ENCODE measurements around the gene VENTX.
"Not testable (repeated sequence)": the region's sequence is repeated elsewhere in the genome, so short reads cannot be mapped to it uniquely, and the experiment has no call there.

VENTX gene

DNA sequence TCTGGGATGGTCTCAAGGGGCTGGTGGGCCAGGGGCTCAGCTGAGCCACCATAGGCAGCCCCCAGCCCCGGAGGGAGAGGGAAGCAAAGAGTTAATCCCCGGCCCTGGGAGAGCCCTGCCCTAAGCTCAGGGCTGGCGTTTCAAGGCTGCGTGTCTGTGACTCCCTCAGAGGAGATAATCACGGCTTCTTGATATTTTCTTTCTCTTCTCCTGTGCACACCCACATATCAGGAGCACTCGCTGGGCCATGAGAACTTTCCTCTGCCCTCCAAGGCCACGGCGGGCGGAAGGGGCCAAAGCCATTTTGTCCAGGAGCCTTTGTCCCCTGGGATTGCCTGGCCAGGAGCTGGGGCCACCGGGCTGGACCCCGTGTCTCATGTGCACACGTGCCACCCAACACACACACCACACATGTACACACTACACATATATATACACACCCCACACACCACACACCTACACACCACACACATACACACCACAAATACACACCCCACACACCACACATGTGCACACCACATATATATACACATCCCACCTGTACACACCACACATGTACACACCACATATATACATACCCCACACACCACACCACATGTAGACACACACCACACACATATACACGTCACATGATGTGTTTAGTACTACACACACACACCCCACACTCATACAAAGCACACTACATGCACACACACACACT lies 16.9 kb downstream of the VENTX start:
- DNase-seq (ENCODE audit: low spot score): no peak

DNA sequence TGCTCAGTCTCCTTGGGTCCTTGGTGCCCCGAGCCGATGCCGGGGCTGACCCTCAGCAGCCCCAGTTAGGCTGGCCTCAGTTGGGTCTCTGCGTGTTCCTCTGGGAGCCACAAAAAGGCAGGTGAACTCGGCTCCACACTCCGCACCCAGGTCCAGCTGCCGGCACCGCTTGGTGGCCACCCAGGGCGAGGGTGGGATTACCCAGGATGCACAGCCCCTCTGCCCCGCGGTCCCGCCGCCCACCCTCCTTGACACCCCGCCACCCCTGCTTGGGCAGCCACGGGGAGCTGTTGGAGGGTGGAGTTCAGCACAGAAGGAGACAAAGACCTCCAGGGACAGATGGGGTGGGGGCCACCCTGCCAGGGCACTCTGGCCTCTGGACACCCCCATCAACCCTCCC lies 17.7 kb downstream of the VENTX start:
- DNase-seq (ENCODE audit: low spot score): no peak

DNA sequence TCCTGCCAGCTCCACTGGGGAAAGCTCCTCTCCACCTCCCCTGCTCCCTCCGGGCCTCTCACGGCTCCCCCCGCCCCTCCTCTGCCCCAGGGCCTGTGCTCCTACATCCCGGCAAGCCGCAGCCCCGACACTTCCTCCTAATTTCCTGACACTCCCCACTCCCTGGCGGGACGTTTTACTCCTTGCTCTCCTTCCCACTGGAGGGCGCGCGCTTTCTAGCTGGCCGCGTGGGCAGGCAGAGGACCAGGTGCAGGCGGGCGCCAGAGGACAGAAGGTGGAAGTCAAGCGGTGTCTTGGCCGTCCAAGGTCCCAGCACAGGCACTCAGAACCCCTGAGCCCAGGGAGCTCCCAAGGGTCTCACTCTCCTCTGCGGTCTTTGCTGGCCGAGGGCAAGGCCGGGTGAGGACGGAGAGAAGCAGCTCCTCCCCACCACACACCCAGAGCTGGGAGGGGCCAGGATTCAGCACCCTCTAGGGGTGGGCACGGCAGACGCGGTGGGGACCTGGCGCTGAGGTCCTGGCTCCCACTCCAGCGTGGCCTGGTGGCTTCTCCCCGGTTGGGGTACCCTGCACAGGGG lies 19.9 kb downstream of the VENTX start:
- peak; percentile 34 for DNase-seq (ENCODE audit: low spot score)

DNA sequence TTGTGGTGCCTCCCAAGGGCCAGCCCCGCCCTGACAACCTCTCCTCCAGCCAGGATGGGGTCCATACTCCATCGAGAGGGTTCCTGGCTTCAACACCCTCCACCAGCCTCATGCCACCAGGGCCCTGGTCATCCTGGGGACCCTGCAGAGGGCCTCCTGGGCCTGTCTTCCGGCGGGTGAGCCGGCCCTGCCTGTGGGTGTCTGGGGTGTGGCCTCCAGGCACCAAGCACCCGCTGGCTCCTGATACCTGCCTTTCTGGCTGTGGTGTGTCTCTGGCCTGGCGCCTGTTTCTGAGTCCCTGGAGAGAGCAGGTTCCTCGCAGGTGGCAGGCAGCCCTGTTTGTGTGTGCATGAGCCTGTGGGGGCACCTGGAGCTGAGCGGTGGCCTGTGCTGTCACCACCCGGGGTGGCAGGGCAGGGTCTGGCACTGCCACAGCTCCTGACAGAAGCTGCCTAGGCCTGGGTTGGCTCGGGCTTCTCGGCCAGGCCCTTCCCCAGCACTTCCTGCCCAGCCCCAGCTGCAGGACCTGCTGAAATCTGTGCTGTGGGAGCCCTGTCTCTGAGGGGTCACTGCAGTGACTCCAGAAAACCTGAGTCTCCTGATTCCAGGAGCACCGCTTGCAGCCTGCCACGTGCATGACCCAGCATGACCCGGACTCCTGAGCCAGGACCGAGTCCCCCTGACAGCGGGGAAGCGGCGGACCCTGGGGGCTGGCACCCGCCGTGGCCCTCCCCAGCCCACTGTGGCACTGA lies 20.6 kb downstream of the VENTX start:
- DNase-seq (ENCODE audit: low spot score): no peak

DNA sequence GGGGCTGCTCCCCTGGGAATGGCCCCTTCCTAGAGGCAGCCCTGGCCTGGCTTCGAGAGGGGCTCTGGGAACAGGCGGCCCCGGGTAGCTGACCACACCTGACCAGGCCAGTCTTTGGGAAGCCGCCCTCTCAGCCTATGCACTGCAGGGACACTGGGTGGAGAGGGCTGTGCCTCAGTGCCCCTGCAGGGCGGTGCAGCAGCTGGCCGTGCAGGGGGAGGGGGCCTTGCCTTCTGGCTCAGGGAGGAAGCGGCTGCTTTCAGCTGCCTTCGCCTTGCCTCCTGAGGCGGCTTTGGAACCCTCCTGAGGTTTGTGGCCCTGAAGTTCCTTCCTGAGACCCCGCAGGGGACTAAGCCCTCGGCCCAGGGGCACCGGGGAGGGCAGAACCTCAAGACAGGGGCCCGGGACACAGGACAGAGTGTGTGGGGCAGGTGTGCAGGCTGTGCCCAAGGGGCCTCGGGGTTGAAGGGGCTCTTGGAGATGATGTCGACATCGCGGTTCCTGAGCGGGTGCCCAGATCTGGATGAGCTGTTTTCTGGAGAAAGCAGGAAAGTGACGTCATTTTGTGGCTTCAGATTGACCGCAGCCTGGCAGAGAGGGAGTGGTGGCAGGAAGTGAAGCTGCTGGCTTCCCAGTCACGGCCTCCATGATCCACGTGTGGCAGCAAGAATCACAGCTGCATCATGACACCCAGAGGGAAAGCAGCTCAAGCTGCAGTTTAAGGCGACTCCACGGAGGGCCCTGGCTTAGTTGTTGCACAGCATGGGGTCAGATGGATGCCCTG lies 21.4 kb downstream of the VENTX start:
- no peak for DNase-seq (ENCODE audit: low spot score)

DNA sequence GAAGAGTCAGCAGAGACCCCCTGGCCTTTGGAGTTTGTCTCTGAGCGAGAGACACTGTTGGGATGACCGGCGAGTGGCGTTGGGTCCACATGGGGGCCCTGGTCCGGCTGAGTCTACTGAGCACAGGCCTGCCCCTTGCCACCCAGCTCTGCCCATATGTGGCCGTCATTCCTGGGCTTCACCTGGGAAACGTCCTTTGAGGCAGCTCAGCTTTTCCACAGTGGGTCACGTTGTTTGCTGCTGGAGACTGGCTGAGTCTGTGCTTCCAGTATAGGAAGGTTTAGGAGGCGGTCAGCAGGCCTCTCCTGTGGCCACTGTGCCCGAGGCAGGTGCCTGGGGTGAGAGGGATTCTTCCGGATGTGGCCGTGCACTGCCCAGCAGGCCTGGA lies 21.9 kb downstream of the VENTX start:
- DNase-seq (ENCODE audit: low spot score): no peak

DNA sequence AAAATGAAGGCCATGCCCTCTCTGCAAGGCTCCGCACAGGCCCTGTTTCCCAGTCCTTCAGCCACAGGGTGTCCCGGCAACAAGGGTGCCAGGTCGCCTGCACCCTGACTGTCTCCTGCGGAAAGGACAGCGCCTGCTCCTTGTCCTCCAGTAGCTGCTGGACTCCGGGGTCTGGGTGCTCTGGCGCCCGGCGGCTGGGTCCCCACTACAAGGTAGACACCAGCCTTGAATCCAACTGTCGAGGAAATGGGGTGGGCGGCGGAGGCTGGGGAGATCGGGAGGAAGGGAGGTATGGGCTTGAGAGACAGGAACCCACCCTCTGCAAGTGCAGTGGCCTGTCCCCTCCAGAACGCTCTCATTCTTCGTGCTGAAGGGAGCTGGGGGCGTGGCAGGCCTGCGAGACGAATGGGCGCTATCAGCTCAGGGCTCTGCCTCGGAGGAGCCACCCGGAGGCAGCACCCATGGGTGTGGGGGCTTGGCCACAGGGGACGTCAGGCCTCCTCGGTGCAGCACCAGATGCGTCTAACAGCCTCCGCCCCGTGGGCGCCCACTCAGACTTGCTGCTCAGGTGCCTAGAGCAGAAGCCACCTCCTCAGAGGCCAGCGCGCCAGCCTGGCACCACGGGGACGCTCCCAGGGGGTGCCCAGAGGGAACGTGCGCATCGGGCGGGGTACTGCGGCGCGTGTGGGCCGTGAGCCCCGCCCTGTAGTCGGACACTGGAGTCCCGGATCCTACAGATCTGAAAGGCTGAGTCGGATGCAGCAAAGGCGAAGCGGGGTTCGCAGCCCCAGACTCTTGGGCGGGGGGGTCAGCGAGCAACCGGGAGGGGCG lies 23.5 kb downstream of the VENTX start:
- no peak for DNase-seq (ENCODE audit: low spot score)

DNA sequence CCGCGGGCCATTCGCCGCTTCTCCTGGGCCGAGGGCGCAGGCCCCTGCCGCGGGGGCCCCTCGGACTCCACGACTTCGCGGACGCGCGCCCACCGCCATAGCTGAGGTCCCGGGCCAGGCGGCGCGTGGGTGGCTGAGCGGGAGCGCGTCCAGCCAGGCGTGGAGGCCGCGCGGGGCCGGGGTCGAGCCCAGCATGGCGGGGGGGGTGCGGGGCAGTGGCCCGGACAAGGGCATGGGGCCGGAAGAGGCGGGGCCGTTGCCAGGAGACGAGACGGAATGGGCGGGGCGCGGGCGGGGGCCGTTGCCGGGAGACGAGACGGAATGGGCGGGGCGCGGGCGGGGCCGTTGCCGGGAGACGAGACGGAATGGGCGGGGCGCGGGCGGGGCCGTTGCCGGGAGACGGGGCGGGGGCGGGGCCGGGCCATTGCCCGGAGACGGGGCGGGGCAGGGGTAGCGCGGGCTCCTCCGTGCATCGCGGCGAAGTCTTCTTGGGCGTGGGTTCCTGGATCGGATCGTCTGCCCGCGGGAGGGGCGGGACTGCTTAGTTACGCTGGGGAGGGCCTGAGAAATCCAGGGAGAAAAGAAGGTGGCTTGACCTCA lies 24.2 kb downstream of the VENTX start:
- DNase-seq (ENCODE audit: low spot score): peak; percentile 50

DNA sequence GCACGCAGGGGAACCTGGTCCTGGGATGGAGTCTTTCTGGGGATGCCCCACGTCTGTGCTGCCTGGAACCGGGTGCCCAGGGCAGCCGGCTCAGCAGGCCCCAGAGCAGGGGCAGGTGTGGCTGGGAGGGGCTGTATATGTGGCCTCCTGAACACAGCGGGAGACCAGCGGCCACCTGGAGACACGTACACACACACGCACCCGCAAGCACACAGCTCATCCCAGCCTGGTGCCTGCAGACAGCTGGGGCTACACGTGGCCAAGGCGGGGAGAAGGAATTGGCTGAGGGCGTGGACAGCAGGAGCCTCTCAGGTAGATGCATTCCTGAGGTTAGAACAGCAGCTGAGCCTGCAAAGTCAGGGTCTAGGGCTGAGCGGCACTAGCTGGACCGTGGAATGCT lies 25.0 kb downstream of the VENTX start:
- no peak for DNase-seq (ENCODE audit: low spot score)

DNA sequence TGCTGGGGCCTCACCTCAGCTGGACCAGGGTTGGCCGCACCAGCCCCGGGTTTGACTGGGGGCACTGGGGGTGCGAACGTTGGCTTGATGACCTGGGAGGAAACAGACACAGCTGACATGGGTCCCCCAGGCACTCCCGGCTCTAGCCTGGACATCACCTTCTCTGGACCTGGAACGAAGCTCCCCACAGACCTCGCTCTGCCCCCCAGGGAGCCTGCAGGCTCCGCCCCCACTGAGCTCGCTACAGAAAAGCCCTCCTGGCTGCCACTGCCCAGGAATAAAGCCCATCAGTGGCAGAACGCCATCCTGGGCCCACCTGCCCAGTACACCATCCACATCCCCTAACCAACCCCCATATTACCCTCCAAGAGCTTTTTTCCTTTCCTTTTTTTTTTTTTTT lies 26.0 kb downstream of the VENTX start:
- DNase-seq (ENCODE audit: low spot score): no peak

DNA sequence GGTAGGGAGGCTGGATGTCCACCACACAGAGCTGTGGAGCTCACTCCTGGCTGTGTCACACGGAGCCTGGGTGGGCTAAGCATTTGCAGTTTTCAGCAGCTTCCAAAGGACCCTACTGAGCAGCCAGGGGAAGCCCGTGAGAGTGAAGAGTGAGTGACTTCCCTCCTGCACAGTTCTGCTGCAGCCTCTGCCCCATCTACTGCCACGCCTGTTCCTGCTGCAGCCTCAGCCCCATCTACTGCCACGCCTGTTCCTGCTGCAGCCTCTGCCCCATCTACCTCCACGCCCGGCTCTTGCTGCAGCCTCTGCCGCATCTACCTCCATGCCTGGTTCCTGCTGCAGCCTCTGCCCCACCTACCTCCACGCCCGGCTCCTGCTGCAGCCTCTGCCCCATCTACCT lies 26.8 kb downstream of the VENTX start:
- DNase-seq (ENCODE audit: low spot score): no peak

DNA sequence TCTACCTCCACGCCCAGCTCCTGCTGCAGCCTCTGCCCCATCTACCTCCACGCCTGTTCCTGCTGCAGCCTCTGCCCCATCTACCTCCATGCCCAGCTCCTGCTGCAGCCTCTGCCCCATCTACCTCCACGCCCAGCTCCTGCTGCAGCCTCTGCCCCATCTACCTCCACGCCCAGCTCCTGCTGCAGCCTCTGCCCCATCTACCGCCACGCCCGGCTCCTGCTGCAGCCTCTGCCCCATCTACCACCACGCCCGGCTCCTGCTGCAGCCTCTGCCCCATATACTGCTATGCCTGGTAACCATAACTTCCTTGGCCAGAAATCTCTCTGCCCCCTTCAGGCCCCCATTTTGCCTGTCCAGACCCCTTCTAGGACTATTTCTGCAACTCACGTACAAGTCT lies 27.4 kb downstream of the VENTX start:
- DNase-seq (ENCODE audit: low spot score): not testable (repeated sequence)

DNA sequence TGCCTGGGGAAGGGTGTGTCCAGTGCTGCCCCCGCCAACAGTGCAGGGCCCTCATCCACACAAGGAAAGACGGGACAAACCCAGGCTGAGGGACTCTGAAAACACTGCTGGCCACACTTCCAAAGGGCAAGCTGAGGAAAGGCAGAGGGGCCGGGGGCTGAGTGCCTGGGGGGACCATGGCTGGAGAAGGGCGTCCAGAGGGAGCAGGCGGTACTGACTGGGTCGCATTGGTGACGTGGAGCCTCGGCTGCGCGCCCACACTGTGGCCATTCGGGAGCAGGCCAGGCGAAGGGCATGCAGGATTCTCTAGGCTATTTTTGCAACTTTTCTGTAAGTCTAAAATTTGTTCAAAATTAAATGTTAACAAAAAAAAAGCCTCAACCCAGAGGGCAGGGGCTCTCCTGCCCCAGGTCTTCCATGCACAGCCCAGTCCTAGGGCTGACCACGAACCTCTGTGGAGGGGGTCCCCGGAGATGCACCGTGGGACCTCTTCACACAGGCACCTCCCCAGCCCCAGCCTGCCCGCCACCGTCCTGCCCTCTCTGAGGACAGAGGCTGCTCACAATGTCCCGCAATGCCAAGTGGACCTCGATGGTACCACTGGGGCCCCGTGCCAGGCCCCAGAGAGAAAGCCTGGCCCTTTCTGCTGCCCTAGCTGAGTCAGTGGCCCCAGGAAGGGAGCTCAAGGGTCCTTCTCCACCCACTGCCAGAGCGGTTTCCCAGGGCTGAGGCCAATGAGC lies 28.6 kb downstream of the VENTX start:
- DNase-seq (ENCODE audit: low spot score): no peak

DNA sequence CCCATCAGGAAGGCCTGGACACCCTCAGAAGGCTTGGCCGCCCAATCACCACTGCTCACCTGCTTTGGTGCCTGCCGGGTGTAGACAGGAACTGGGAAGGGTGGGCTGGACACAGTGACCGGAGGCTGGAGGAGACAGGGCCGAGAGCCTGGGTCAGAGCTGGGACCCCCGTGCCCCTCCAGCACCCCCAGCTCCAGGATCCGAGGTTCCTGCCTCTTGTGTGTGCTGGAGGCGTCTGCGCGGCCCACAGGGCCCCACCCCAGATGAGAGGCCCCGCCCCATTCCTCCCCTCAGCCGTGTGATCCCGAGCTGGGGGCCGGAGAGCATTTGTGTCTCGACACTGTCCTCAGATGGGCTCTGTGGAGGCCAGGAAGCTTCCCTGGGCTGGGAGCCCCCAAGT lies 29.6 kb downstream of the VENTX start:
- no peak for DNase-seq (ENCODE audit: low spot score)

DNA sequence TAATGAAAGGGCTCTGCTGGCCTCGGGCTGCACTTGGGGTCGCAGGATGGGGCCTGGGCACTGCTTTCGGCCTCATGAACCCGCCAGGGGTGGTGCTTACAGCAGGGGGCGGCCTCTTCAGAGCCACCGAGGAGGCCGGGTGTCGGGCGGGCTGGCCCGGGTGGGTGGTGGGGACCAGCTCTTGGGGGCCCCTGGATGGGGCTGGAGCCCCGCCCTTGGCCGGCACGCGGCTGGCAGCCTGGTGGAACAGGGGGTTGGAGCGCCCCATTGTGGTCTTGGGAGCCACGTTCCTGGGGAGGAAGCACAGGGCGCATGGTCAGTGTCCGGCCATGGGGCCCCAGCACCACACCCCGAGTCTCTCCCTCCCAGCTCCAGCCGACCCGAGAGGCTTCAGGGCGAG lies 30.2 kb downstream of the VENTX start:
- DNase-seq (ENCODE audit: low spot score): no peak

DNA sequence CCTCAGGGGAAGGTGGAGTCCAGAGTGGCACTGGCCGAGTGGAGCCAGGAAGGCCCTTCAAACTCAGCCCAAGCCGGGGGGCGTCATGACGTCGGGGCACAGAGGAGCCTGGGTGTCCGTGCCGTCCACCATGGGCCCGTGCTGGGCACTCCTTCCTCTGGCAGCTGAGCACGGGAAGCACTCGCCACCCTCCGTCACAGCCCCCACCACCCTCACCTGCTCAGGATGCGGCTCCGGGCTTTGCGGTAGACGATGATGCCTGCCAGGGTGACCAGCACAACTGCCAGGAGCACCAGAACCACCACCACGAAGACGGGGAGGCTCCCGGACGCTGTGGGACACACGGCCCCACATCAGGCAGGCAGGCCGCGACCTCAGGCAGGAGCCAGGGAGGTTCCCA lies 30.9 kb downstream of the VENTX start:
- no peak for DNase-seq (ENCODE audit: low spot score)

DNA sequence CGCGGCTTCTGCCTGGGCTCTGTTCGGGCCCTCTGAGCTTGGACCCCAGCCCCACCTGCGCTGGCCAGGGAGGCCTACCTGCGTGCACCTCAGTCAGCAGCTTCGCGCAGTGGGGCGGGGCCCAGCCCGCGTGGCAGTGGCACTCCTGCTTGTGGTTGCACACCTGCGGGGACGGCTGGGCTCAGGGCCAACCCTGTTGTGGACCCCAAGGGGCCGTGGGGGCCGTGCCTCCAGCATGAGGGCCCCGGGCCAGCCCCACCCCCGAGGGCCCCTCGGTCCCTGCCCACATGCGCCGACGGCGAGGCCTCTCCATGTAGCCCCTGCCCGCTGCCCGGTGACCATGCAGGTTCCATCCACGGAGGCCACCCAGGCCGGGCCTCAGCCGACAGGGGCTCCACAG lies 31.7 kb downstream of the VENTX start:
- DNase-seq (ENCODE audit: low spot score): no peak

DNA sequence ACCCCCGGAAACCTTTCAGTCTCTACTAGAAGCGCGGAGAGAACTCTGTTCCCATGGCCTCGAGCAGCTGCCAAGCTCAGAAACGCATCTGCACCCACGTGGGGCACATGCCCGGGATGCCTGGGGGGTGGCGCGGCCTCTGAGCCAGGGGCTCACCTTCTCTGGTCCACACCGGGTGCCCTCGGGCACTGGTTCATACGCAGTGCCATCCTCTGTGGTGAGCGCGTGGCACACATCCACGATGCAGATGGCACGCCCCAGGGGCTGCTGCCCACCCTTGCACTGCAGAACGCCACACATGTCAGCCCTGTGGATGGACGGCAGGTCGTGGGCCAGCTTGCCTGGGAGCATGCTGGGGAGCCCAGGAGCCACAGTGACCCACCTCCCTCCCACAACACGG lies 32.5 kb downstream of the VENTX start:
- no peak for DNase-seq (ENCODE audit: low spot score)

DNA sequence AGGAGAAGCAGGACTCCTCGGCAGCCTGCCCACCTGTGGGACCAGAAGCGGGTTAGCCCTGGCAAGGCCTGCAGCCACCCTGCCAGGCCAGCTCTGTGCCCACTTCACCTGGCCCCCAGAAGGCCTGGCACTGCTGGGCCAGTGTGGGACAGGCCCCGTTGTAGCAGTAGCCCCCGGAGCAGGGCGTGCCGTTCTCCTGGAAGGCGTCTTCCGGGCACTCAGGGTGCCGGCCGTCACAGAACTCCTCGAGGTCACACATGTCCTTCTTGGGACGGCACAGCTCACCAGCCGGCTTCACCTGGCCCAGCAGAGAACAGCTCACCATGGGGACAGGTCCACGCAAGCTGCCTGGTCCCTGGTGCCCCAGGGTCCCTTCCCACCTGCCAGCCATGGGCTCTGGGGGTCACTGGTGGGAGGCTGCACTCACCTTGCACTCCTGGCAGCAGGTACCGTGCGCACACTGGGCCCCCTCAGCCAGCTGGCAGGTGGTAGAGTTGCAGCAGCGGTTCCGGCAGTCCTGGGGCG lies 33.2 kb downstream of the VENTX start:
- no peak for DNase-seq (ENCODE audit: low spot score)

DNA sequence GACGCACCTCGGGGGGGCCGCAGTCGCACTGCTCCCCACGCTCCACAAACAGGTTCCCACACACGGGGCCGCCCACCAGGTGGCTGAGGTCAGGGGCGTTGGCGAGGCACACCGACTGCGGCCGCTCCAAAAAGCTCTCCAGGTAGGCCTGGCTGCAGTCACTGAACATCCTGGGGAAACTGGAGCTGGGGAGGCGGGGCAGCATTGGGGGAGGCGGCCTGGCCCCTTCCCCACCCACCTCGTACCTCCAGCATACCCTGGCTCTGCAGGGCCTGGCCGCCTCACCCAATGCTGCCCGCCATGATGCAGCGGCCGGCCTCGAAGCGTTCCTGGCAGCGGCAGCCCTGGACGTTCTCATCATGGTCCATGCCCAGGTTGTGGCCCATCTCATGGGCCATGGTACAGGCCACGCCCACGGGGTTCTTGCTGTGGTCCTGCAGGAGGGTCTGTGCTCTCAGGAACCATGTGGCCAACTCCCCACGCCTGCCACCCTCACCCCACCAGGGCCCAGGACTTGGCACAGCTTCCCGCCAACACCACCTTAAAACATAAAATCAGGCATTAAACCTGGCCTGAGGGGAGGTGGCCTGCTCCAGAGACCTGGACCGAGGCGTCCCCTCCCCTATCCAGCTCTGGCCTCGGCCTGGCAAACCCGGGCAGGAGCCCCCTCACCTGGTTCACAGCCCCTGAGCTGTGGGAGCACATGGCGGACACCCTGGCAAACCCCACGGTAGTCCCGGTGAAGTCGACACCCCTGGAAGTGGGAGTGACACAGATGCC lies 34.1 kb downstream of the VENTX start:
- no peak for DNase-seq (ENCODE audit: low spot score)

All from cerebellar cortex (tissue), 1 donor.